Endothelial cell of umbilical vein (primary cell): ENCODE measurements around the gene TFDP2.

Experiments
- EZH2 ChIP-seq: IDR thresholded peaks from 2 replicates; pipeline ENCODE4 v1.6.1; 2012; ENCODE audit warnings: borderline replicate concordance, low read depth, mild to moderate bottlenecking, moderate library complexity, low read length, inconsistent platforms; ENCODE audit not compliant: severe bottlenecking
- JUN ChIP-seq: IDR thresholded peaks from 2 replicates; pipeline ENCODE4 v1.6.1; 2011; ENCODE audit warnings: borderline replicate concordance, low read depth; ENCODE audit not compliant: insufficient read length, insufficient read depth
- POLR2A ChIP-seq: IDR thresholded peaks from 2 replicates; pipeline ENCODE4 v1.6.1; 2012; ENCODE audit warnings: low read depth, mild to moderate bottlenecking, control low read depth, low read length
- POLR2AphosphoS5 ChIP-seq: IDR thresholded peaks from 2 replicates; pipeline ENCODE4 v1.6.1; 2012; ENCODE audit warnings: low read depth, mild to moderate bottlenecking, control low read depth, low read length, moderate library complexity; ENCODE audit not compliant: insufficient read depth
- TF ChIP-seq, protein P1 (sequence below), 2 donors: IDR thresholded peaks; 1 replicate in 1 of 2; 2 replicates in 1 of 2; pipeline ENCODE4 v1.5.1; 2011; ENCODE audit warnings: low read length in 2 of 2, mild to moderate bottlenecking in 2 of 2, moderate library complexity in 2 of 2, control low read depth in 1 of 2, inconsistent platforms in 1 of 2, low read depth in 1 of 2; ENCODE audit not compliant: insufficient read depth in 1 of 2; ENCODE audit errors: extremely low read depth in 1 of 2
- TF ChIP-seq, protein P2 (sequence below): IDR thresholded peaks from 2 replicates; pipeline ENCODE4 v1.6.1; 2011; ENCODE audit not compliant: insufficient read depth, insufficient read length

DNA sequence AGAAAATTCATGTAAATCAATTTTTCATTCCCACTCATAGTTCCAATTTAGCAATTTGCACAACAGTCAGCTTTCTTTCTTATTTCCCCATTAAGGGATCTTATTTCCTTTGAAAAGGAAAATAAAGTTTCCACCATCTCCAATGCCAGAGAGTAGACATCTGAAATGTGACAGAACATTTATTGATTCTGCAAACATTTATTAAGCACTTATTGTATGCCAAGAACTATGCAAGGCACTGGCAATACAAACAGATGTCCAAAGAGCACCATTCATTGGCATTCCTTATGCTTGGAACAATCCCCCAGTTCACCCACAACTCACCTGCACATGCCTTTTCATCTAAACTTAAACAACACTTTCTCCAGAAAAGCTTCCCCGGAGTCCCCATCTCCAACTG, 2.5 kb upstream of the TFDP2 start:
- TF ChIP-seq, protein P1, sequence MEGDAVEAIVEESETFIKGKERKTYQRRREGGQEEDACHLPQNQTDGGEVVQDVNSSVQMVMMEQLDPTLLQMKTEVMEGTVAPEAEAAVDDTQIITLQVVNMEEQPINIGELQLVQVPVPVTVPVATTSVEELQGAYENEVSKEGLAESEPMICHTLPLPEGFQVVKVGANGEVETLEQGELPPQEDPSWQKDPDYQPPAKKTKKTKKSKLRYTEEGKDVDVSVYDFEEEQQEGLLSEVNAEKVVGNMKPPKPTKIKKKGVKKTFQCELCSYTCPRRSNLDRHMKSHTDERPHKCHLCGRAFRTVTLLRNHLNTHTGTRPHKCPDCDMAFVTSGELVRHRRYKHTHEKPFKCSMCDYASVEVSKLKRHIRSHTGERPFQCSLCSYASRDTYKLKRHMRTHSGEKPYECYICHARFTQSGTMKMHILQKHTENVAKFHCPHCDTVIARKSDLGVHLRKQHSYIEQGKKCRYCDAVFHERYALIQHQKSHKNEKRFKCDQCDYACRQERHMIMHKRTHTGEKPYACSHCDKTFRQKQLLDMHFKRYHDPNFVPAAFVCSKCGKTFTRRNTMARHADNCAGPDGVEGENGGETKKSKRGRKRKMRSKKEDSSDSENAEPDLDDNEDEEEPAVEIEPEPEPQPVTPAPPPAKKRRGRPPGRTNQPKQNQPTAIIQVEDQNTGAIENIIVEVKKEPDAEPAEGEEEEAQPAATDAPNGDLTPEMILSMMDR (IDR thresholded peaks at IDR 0.05; ENCODE audit: extremely low read depth in 1 of 2, insufficient read depth in 1 of 2, low read depth in 1 of 2, low read length in 2 of 2) = no peak
- TF ChIP-seq POLR2A (no peak), EZH2 (no peak), POLR2AphosphoS5 (no peak), JUN (no peak)
- TF ChIP-seq, protein P2, sequence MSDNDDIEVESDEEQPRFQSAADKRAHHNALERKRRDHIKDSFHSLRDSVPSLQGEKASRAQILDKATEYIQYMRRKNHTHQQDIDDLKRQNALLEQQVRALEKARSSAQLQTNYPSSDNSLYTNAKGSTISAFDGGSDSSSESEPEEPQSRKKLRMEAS = no peak
